ENCODE measurements around the gene PSKH1.
A peak's percentile ranks its signal among the peaks of the same experiment; 100 is the strongest.

PSKH1 gene

GRCh38 chr16:67885976-67886375 is 7.1 kb upstream of the PSKH1 start:
- no peak overlapping the region for H3K4me3 ChIP-seq (ENCODE audit: low read depth, low read length)
- no peak for DNase-seq (ENCODE audit: low read depth)
- TF ChIP-seq, protein P1, sequence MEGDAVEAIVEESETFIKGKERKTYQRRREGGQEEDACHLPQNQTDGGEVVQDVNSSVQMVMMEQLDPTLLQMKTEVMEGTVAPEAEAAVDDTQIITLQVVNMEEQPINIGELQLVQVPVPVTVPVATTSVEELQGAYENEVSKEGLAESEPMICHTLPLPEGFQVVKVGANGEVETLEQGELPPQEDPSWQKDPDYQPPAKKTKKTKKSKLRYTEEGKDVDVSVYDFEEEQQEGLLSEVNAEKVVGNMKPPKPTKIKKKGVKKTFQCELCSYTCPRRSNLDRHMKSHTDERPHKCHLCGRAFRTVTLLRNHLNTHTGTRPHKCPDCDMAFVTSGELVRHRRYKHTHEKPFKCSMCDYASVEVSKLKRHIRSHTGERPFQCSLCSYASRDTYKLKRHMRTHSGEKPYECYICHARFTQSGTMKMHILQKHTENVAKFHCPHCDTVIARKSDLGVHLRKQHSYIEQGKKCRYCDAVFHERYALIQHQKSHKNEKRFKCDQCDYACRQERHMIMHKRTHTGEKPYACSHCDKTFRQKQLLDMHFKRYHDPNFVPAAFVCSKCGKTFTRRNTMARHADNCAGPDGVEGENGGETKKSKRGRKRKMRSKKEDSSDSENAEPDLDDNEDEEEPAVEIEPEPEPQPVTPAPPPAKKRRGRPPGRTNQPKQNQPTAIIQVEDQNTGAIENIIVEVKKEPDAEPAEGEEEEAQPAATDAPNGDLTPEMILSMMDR (IDR thresholded peaks at IDR 0.05; ENCODE audit: control insufficient read depth, extremely low read depth, insufficient read depth) = no peak

DNA sequence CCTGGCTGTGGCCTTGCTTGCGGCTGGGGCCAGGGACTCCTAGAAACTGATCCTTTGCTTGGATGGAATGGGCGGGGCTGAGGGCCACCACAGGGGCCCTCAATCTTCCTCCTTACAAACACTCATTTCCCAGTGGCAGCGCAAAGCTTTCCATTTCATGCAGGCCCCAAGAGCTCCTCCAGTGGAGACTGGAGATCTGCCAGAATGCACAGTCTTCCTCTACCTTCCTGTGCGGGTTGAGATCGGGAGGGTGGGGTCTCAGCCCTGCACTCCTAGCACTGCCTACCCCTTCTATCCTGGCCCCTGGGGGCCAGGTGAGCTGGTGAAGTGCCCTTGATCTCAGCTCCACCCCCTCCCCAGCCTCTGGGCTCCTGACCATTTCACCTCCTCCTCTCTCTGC is 6.7 kb upstream of the PSKH1 start:
- H3K4me3 ChIP-seq (ENCODE audit: low read depth, low read length) = no peak overlapping the region
- TF ChIP-seq, protein P1 (IDR thresholded peaks at IDR 0.05; ENCODE audit: control insufficient read depth, extremely low read depth, insufficient read depth) = no peak
- DNase-seq (ENCODE audit: low read depth) = no peak

DNA sequence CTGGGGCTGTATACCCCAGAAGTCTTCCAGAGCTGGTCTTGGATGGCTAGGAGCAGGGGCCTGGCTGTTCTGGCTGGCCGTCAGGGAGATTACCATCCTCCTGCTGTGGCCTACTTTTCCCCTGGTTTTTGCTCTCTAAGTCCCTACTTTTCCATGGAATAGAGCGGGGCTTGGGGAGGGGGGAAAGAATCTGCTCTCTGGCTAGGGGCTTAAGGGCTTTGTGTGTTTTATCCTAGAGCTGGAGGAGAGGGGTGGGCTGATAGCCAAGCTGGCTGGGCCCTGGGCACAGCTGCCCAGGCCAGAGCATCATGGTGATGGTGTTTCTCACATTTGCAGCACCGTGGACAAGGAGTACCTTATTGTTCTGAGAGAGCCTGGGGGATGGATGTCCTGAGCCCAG is 4.7 kb upstream of the PSKH1 start:
- DNase-seq (ENCODE audit: low read depth) = no peak
- TF ChIP-seq, protein P1 (IDR thresholded peaks at IDR 0.05; ENCODE audit: control insufficient read depth, extremely low read depth, insufficient read depth) = no peak

GRCh38 chr16:67892375-67892774 is 679 bp upstream of the PSKH1 start:
- TF ChIP-seq, protein P1 (IDR thresholded peaks at IDR 0.05; ENCODE audit: control insufficient read depth, extremely low read depth, insufficient read depth) = no peak
- peak overlapping the region; percentile 42 for H3K4me3 ChIP-seq (ENCODE audit: low read depth, low read length)
- DNase-seq (ENCODE audit: low read depth) = no peak

More for the DNA sequence above, 4.7 kb upstream of the PSKH1 start:
- H3K4me3 ChIP-seq (ENCODE audit: low read depth, low read length) = no peak overlapping the region

GRCh38 chr16:67893743-67894399 is 817 bp downstream of the PSKH1 start:
- peak overlapping the region; percentile 92 for H3K4me3 ChIP-seq (ENCODE audit: low read depth, low read length)
- DNase-seq (ENCODE audit: low read depth) = no peak
- TF ChIP-seq, protein P1 (IDR thresholded peaks at IDR 0.05; ENCODE audit: control insufficient read depth, extremely low read depth, insufficient read depth) = no peak

GRCh38 chr16:67897231-67897630 is 4.2 kb downstream of the PSKH1 start:
- no peak overlapping the region for H3K4me3 ChIP-seq (ENCODE audit: low read depth, low read length)
- TF ChIP-seq, protein P1 (IDR thresholded peaks at IDR 0.05; ENCODE audit: control insufficient read depth, extremely low read depth, insufficient read depth) = no peak
- no peak for DNase-seq (ENCODE audit: low read depth)

GRCh38 chr16:67901734-67902133 is 8.7 kb downstream of the PSKH1 start:
- no peak for DNase-seq (ENCODE audit: low read depth)
- H3K4me3 ChIP-seq (ENCODE audit: low read depth, low read length) = no peak overlapping the region
- TF ChIP-seq, protein P1 (IDR thresholded peaks at IDR 0.05; ENCODE audit: control insufficient read depth, extremely low read depth, insufficient read depth) = no peak
